Middle frontal gyrus (tissue), 1 donor: ENCODE results near the gene STYXL2.

Experiments
- DNase-seq: peaks from one replicate; pipeline ENCODE4 v3.0.0-alpha.2; 2015; ENCODE audit warnings: low spot score; ENCODE audit errors: extremely low spot score

The STYXL2 gene

DNA sequence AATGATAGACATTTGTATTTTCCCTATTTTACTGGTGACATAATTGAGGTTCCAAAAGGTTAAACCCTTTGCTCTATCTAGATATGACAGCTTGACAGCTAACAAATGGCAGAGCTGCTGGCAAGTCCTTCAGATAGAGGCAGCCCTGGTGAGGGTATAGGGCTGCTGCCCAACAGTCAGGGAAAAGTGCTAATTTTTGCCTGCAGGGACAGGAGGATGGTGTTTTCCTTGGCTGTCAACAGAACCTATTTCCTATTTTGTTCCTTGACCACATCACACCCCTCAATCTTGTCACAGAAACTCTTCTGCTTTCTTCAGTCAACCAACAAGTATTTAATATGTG lies 16.0 kb upstream of the STYXL2 start:
- DNase-seq, result no peak

DNA sequence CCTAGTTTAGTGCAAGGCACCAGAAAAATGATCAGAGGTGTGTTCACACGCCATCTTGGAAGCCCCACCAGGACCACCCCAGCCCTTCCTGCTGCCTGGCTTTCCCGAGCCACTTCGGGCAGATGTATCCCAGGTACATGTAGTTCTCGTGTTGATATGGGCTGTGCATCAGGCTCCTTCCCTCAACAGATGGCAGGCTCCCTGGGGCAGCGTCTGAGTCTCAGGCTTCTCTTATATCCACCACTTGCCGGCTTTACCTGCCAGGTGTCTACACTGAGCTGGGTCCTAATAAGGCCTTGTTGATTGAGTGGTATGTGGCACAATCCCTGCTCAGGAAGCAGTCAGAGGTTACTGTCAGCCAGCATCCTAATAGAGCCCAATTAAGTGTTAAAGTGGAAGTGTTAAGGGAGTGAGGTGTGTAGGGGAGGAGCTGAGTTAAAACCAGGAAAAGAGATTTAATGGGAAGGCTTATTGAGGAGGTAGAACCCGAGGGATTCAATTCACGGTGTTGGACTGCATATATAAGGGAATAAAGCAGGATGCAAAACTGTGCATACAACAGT lies 12.2 kb upstream of the STYXL2 start:
- DNase-seq, result no peak

DNA sequence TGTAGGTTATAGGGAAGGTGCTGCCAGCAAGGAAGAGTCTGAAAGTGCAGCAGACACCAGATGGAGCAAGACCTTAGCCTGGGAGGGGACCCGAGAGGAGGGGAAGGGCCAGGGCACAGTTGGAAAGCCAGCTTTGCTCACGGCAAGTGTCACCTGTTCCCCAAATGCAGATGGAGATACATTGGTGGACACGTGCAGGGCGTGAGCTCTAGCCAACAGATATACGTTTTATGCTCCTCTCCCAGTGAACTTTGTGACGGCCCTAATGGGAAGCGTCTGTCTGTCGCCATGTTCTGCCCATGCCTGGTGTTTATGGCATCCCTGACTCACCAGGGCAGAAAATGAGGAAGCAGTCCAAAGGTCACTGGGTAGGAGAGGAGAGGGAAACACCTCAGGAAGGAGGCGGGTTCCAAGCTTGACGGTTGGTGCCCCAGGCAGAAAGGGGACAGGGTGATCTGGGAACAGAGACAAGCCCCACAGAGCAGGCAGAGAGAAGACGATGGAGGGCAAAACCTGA lies 11.3 kb upstream of the STYXL2 start:
- no peak for DNase-seq

DNA sequence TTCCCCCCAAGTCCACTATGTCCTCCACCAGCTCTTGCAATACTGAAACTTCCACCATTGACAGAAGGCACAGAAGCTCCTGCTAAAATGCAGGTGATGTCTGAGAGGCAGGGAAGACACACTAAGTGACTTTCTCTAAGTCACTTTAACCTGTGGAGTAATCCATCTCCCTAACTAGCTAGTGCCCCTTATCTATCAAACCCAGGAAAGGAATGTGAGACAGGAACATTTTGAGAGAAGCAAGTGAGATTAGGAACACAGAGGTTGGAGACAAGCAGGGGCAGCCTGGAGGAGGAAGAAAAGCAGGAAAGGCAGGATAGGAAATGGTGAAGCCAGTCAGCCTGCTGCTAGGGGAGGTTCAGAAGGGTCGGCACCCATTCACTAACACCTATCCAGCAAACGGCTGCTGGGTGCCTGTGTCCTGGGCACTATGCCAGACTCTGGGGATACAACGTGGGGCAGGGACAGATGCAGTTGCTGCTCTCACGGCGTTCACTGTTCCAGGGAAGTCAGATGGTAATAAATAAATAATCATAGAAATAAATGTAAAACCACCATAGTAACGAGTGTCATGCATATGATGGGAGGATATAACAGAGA lies 10.7 kb upstream of the STYXL2 start:
- no peak for DNase-seq

DNA sequence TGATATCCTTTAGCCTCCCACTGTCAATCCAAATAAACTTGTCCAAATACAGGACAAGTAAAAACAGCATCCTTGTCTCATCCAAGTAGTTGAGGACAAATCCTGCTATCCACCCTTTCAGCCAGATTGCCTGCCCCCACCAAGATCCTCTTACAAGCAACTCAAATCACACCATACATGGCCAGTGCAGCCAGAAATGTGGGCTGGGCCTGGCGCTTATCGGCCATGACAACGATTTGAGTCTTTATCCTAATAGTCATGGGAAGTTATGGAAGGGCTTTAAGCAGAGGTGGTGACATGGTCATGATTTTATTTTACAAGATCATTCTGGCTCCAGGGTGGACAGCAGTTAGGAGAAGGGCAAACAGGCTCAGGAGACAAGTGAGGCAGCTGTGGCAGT lies 10.0 kb upstream of the STYXL2 start:
- no peak for DNase-seq

DNA sequence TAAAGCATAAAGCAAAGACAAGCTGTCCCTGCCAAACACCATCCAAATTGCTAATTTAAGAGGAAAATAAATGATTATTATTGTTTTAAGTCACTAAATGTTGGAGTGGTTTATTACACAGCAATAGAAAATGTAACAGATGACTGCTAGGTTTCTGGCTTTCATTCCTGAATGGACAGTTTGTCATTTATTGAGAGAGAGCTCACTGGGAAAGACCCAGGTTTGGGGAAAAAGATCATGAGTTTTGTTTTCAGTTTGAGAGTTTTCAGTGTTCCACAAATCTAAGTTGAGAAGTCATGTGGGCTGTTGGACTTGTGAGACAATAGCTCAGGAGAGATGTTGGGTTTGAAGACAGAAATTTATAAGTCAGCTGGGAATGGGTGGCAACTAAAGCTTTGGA lies 9.1 kb upstream of the STYXL2 start:
- no peak for DNase-seq

DNA sequence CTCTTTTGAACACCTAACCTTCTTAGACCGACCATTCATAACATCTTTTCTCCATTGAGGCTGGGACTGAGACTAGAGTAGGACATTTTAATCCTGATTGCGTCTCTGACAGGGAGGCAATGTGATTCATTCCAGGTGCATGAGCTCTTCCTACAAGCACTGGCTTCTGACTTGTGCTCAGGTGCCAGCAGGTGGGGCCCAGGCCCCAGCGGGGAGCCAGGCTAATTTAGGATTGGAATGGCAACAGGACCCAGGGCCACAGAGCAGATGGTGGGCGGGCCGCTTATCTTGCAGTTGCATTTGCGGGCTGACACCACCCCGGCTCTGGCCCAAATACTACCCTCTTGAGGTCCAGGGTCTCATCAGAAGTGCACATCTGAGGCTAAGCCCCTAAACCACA lies 7.8 kb upstream of the STYXL2 start:
- DNase-seq, result no peak

DNA sequence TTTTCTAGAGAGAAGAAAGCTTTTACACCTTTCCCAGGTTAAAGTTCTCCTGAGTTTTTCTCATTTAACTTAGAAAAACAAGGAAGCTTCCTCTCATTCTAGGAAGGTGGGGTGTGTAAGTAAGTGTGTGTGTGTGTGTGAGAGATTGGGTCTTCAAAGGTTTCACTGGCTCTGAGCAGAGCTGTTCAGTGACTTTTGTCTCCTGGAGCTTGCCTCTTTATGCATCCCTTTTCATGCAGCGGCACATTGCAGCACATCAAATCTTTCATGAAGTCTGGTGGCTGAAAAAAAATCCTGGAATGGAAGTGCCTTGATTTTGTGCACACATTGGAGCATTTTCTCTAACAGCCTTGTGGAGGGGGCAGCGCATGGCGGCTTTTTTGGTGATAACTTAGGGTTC lies 7.1 kb upstream of the STYXL2 start:
- DNase-seq, result no peak

DNA sequence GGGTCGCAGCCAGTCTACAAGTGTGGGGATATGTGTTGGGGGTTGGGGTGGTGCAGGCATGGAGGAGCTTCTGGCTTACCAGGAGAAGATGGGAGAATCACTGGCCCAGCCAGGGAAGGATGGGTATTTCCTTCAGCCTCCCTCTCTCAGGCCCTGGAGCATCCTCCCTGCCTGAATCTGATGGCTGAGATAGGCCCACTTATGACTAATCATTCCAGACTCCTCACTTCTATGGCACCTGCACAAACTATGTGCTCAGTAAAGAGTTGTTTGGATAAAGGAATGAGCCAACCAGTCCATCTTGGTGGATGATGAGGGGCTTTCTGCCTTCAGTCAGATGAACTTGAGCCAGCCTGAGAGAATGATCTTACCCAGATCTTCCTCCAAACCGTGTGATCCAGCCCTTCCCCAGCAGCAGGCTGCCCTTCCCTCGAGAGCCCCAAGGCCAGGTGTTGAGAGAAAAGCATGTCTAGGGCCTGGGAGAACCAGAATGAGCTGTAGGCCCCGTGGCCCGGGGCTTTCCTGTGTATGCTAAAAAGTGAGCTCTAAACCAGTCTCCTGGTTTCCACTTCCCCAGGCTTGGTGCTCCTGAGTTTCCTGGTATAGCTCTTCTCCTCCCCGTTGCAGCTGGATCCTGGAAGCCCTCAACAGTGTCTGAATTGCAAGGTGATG lies 5.0 kb upstream of the STYXL2 start:
- DNase-seq, result no peak

DNA sequence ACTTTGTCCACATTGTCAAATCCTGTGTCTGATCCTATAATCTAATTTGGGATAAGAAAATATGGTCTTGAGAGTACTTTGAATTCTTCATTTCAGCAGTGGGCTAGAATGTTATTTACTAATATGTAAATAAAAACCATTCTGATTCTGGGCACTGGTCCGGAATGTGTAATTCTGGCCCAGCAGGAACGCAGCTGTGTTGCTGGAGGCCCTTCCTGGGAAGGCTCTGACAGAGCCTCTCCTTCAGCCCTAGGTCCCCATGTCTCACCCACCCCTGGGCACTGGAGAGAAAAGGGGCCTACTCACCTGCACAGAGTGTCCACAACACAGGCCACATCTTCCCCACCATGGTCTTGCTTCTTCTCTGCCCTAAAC lies 3.9 kb upstream of the STYXL2 start:
- no peak for DNase-seq

DNA sequence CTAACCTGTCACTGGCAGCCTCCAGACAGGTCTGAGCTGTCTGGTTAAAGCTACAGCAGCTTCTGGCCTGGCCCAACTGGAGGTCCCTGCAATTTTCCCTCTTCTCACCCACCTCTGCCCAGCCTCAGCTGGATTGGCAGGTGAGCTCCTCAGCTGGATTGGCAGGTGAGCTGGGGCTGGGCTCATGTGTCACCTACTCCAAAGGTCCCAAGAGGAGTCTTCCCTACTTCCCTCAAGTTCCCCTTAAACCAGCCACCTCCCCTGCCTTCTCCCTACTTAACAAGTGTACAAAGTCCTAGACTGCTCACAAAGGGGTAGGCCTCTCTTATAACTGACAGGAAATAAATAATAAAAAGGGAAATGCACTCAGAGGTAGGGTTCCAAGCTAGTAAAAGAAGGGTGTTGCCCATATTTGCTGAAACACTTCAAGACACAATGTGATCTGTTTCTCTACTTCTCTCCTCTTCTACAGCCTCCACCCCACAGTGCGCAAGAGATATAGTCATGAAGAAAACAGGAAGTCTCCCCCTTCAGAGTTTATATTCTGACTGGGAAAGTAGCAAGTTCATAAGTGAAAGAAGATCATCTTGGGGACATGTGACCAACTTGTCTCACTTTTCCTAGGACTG lies 3.4 kb upstream of the STYXL2 start, which contains the start of gene GPA33:
Gene GPA33, minus strand, starts transcription at position 64 of the 629 bp plus-strand sequence. CDS start 90 bp downstream, outside the sequence.
- DNase-seq, result no peak

DNA sequence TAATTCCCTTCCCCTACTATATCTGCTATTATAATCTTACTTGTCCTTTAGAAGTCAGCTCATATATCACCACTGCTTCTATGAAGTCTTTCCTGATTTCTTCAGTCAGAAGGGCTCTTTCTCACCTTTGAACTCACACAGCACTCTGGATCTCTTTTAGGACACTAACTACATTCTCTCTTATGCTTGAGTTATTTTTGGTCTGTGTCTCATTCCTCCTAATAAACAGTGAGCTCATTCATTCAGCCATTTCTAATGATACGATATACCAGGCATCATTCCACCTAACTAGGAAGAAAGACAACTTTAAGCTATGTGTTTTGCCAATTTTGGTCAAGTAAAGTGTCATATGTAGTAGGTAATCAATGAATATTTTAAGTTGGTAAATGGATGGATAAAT lies 1.2 kb upstream of the STYXL2 start:
- no peak for DNase-seq

DNA sequence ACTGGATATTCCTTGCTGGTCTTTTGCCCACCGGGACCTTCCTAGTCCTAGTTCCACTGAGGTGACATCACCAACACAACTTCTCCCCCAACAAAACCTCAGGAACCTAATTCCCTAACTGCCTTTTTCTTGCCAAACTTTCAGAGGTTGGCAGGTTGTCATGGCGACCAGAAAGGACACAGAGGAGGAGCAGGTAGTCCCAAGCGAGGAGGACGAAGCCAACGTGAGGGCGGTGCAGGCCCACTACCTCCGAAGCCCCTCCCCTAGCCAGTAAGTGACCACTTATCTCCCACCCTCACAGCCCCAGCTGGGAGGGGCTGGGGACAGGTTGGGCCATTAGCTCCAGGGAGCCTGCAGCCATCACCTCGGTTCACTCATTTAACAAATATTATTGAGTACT lies 815 bp downstream of the STYXL2 start:
- DNase-seq, result no peak

DNA sequence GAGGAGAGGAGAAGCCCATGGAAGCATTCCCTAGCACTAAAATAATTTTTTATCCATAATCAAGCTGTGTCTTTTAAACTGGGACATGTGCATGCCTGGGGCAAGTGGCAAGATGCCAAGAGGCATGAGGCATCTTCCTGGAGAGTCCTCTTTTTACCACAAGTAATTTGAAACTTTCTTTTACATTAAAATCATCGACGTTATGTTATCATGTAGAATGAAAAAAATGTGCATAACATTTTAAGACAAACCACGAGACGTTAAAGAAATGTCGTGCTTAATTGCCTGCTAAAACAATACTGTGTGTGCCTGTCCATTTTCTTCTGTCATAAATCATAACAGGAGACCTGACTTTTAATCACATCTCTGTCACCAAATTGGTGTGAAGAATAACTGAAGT lies 1.5 kb downstream of the STYXL2 start:
- no peak for DNase-seq

DNA sequence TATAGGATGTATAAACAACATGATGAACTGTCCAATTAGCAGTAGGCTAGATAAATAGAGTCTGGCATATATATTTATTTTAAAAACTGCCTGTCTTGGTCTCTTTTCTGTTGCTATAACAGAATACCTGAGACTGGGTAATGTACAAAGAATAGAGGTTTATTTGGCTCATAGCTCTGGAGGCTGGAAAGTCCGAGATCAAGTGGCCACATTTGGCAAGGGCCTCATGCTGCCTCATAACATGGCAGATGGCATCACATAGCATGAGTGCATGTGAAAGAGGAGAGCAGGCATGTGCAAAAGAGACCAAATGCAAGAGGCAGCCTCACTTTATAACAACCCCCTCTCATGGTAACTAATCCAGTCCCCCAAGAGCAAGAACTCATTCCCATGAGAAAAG lies 6.0 kb downstream of the STYXL2 start:
- no peak for DNase-seq

DNA sequence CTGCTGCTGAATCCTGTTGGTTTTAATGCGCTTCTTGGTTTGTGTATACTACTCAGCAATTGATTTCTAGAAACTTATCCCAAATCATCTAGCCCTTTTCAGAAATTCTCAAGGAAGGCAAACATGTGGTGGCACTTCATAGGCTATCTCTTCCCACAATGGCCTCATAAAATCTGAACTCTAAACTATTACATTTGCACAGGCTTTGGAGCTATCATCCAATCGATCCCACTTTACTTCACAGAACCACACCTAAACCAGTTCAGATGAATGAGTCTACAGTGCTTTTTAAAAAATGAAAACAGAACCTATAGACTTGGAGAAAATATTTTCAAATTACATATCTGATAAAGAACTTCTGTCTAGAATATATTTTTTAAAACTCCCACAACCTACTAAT lies 6.9 kb downstream of the STYXL2 start:
- DNase-seq, result no peak

DNA sequence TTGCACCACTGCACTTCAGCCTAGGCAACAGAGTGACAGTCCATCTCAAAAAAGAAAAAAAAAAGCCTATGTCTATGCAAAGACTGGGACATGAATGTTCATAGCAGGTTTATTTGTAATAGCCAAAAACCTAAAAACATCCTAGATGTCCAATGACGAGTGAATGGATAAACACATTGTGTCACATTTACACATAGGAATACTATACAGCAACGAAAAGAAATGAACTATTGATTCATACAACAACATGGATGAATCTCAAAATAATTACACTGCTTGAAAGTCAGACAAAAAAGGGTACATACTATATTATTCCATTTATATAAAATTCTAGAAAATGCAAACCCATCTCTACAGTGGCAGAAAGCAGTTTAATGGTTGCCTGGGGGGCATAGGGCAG lies 7.9 kb downstream of the STYXL2 start:
- no peak for DNase-seq

DNA sequence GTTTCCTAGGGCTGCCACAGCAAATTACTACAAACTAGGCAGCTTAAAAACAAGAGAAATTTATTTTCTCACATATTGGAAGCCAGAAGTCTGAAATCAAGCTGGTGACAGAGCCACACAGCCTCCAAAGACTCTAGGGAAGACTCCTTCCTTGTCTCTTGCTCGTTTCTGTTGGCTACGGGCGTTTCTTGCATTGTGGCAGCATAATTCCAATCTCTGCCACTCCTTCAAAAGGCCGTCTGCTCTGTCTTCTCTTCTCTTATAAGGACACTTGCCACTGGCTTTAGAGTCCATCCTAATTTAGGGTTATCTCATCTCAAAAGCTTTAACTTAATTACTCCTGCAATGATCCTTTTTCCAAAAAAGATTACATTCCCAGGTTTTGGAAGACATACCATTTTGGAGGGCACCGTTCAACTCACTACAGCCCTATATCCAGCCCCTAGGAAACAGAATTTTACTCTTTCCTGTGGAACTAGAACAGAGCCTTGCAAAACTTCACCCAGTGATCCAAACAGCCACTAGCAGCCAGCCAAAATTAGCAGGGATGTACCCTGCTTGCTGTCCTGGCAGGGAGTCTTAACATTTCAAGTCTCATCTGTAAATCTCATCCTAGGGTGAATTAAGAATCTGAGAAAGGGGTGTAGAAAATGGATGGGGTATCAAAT lies 9.2 kb downstream of the STYXL2 start:
- no peak for DNase-seq

DNA sequence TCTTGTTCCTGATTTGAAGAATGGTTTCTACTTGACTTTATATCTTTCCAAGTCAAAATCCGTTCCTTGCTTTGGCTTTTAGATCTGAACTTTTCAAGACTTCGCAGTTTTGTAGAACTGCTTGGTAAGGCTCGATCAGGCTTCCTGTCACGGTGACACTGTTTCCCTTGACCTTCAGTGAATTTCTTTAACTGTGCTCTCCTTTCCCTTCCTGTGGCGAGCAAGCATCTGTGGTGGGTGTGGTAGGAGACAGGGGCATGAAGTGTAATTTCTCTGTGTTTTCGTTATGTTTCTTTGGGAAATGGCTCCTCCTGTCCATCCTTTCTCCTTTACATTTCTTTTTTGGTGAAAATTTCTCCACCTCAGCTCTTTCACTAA lies 10.4 kb downstream of the STYXL2 start:
- no peak for DNase-seq

DNA sequence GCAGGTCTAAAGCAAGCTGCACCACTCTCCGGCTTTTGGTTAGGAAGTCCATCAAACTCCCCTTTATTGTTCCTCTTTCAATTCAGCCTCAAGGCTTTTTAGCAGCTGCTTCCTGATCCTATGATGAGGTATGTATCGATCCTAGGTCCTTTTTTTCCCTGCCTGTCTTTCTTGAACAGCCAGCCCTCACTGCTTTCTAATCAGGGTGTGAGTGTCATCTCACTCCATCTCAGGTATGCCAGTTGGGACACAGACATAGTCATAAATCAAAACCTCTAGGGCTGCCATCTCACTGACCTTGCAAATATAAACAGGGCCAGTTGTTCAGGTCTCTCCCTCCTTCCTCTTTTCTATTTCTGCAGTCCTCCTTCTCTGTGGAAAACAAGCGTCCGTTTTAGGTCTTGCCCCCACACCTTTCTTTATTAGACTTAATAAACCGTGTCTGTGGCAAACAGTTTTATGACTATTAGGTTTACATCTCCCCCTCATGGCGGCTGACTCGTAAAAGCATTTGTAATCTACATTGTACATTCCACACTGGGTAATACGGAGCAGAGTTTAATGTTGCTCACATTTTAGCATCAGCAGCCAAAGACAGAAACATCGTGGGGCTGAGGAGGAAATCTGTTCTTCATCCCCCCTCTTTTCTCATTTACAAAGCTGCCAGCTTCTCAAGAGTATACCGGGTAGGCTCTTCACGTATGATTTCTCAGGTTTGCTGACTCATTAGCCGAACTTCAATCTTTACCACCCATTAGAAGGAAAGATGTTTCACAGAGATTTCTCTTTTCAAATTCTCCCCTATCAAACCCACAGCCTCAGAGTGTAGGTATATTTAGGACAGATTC lies 11.6 kb downstream of the STYXL2 start:
- no peak for DNase-seq

DNA sequence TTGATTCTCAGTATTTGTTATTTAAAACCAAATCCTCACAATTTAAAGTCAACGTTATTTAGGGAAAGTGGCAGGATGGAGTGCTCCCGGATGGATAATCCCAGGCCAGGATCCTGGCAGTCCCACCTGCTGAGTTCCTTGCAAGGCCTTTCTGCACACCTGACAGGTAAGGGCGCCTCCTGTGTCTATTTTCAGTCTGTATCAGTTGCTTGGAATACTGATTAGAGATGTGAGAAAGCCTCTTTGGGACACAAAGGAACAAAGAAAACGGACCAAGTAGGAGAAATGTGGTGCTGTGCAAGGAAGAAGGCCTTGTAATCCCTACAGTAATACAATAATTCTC lies 12.2 kb downstream of the STYXL2 start:
- DNase-seq, result no peak
